HUES64 (cell line): ENCODE data around the gene IFI27.
A peak's percentile ranks its signal among the peaks of the same experiment; 100 is the strongest.

Source experiments
- H3K27ac ChIP-seq: 2 replicates; pipeline ENCODE4 v1.7.0; 2013; ENCODE audit warnings: low read depth, low read length, inconsistent platforms
- H3K27me3 ChIP-seq: 2 replicates; pipeline ENCODE4 v1.6.1; 2013; ENCODE audit warnings: mild to moderate bottlenecking, low read length; ENCODE audit not compliant: insufficient read depth
- H3K36me3 ChIP-seq: 2 replicates; pipeline ENCODE4 v1.6.1; 2013; ENCODE audit warnings: mild to moderate bottlenecking, low read length; ENCODE audit not compliant: insufficient read depth
- H3K4me1 ChIP-seq: 2 replicates; pipeline ENCODE4 v1.6.1; 2013; ENCODE audit warnings: mild to moderate bottlenecking, low read length, moderate library complexity; ENCODE audit not compliant: insufficient read depth
- H3K4me3 ChIP-seq: 2 replicates; pipeline ENCODE4 v1.5.1; 2013; ENCODE audit warnings: mild to moderate bottlenecking, low read length, moderate library complexity
- H3K9ac ChIP-seq: 2 replicates; pipeline ENCODE4 v1.6.1; 2013; ENCODE audit warnings: mild to moderate bottlenecking, low read depth, low read length
- H3K9me3 ChIP-seq: 2 replicates; pipeline ENCODE4 v1.6.1; 2013; ENCODE audit warnings: low read depth, low read length; ENCODE audit not compliant: insufficient read depth
- WGBS: fragments of 150-250, 120-280 bp; methylation state at CpG from one replicate; pipeline ENCODE4 v1.1.7; 2013; ENCODE audit warnings: missing lambda C conversion rate; 5-methylcytosine and 5-hydroxymethylcytosine counted together

The IFI27 gene

DNA sequence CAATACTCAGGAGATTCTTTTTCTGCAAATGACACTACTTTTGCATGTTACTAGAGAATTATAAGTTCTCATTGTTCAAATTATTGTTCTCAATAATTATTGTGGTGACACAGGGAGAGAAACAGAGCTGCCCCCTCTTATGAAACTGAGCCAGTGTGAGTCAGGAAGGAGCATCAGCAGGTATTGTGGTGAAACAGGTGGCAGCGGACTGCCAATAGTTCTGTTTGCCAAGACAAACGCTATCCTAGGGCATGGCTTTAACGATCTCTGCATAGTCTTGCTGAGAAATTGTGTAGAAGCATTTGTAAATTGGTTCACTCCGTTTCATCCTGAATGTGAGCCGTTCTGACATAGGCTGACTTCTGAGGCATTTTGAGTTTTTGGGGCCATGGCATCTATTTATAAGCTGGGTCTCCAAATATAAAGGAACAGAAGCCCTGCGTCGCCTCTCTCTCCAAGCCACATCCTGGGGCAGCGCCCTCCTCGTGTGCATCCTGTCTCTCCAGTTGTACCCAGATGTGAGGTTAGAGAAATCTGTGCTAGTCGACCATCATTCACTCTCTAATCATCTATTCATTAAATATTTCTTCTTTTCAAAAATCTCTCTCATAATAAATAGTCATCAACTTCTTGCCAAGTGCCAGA, 47.8 kb downstream of the IFI27 start:
- Histone ChIP-seq H3K4me1 (no peaks in the 10 kb centered on the region), H3K27me3 (0 out of 2 replicates have a peak, but pooled peaks cover 2% of the 10 kb centered on the region), H3K9me3 (peaks cover 2% of the 10 kb centered on the region; the same call in 1 of the 2 replicates), H3K9ac (no peak overlapping the region), H3K27ac (no peak overlapping the region), H3K36me3 (no peaks in the 10 kb centered on the region), H3K4me3 (no peak overlapping the region)
- 88% methylated on average over 10 of the region's 10 CpGs for WGBS

GRCh38 chr14:94161058-94161457, 50.5 kb downstream of the IFI27 start:
- H3K27ac ChIP-seq: no peak overlapping the region
- peaks cover 10% of the 10 kb centered on the region; the same call in 1 of the 2 replicates for H3K4me1 ChIP-seq
- H3K4me3 ChIP-seq: no peak overlapping the region
- H3K36me3 ChIP-seq: no peaks in the 10 kb centered on the region
- WGBS: 77% methylated on average over 2 of the region's 2 CpGs
- H3K9ac ChIP-seq: no peak overlapping the region
- H3K27me3 ChIP-seq: peaks cover 14% of the 10 kb centered on the region
- no peaks in the 10 kb centered on the region for H3K9me3 ChIP-seq

DNA sequence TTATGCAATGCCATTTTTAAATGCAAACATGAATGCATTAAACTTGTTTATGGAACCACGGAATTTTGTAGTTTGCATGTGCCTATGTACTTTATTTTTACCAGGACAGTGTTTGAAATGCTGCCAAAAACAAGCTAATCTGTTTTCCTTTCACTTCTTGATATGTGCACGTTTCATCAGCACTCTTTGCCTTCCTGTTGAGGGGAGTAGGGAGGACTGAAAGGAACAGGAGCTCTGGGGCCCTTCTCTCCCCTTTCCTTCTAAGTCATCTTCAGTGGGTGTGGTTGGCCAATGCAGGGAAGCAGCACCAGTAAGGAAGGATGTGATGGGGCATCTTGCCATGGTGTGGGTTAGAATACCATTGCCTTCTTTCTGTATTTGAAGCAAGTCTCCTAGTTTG, 51.4 kb downstream of the IFI27 start:
- H3K9me3 ChIP-seq: no peaks in the 10 kb centered on the region
- 64% methylated on average over 2 of the region's 2 CpGs for WGBS
- no peak overlapping the region for H3K4me3 ChIP-seq
- H3K27ac ChIP-seq: no peak overlapping the region
- H3K36me3 ChIP-seq: no peaks in the 10 kb centered on the region
- H3K4me1 ChIP-seq: peaks cover 10% of the 10 kb centered on the region; the same call in 1 of the 2 replicates
- H3K27me3 ChIP-seq: peaks cover 14% of the 10 kb centered on the region
- H3K9ac ChIP-seq: no peak overlapping the region

GRCh38 chr14:94162466-94162865, 51.9 kb downstream of the IFI27 start:
- Histone ChIP-seq H3K27me3 (peaks cover 14% of the 10 kb centered on the region), H3K9ac (no peak overlapping the region), H3K4me1 (peaks cover 10% of the 10 kb centered on the region; the same call in 1 of the 2 replicates), H3K4me3 (no peak overlapping the region), H3K9me3 (no peaks in the 10 kb centered on the region), H3K27ac (no peak overlapping the region), H3K36me3 (no peaks in the 10 kb centered on the region)
- 95% methylated on average over 5 of the region's 5 CpGs for WGBS

DNA sequence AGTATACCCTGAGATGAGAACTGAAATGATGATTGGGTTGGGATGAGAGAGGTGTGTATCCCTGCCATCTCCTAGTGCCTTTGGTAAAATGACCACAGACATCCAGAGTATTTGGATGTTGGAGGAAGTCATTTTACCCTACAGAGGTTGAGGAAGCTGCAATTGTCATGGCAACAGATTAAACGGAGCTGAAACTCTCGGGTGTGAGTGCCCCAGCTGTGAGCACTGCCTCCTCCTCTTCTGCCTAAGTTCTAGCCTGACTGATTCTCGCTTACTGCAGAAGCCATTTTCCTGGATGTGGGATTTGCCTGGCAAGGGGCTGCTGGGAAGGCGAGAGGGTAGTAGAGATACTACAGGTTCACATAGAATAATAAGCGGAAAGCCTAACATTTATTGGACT, 53.3 kb downstream of the IFI27 start:
- no peaks in the 10 kb centered on the region for H3K36me3 ChIP-seq
- peaks cover 10% of the 10 kb centered on the region; the same call in 1 of the 2 replicates for H3K4me1 ChIP-seq
- no peak overlapping the region for H3K27ac ChIP-seq
- 67% methylated on average over 5 of the region's 5 CpGs for WGBS
- H3K27me3 ChIP-seq: peaks cover 11% of the 10 kb centered on the region
- no peak overlapping the region for H3K9ac ChIP-seq
- H3K9me3 ChIP-seq: no peaks in the 10 kb centered on the region
- H3K4me3 ChIP-seq: no peak overlapping the region

DNA sequence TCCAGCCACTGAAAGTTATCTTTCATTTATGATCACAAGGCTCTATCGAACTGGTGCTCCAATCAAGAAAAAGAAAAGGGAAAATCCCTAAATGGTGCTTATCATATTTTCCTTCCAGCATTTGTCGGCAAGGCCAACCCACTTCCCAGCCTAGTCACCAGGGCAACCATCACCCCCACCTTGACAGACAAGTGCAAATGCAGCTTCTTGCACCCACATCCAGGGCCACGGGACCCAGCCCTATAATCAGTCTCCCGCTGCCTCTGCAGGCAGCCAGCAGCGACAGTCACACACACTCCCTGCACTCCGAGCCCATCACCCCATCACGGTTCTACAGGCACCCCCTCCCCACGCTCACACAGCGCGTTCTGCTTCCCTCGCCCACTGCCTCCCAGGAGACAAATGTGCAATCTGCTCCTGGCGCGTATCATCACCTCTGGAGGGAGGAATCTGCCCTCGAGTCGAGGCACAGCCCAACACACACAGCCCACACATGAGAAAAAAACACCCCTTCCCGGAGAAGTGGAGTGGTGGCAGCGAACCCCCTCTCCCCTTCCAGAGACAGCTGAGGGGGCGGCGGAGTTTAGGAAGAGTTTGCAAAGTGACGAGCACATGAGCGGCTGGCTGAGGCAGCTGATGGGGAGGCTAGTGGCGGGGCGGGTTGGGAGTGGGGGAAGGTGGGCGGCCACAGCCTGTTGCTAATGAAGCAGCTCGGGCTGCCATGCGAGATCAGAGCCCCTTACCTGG, 54.3 kb downstream of the IFI27 start:
- H3K9ac ChIP-seq: no peak overlapping the region
- H3K27me3 ChIP-seq: peaks cover 11% of the 10 kb centered on the region
- no peaks in the 10 kb centered on the region for H3K36me3 ChIP-seq
- no peak overlapping the region for H3K27ac ChIP-seq
- H3K4me1 ChIP-seq: peaks cover 10% of the 10 kb centered on the region; the same call in 1 of the 2 replicates
- H3K4me3 ChIP-seq: peak overlapping the region; percentile 25; the same call in 1 of the 2 replicates
- WGBS: 53% methylated on average over 23 of the region's 26 CpGs
- H3K9me3 ChIP-seq: no peaks in the 10 kb centered on the region

- H3K4me1 ChIP-seq: peaks cover 10% of the 10 kb centered on the region; the same call in 1 of the 2 replicates
Observed at GRCh38 chr14:94165744-94166143, 55.2 kb downstream of the IFI27 start.

More at GRCh38 chr14:94165744-94166143, 55.2 kb downstream of the IFI27 start:
- no peak overlapping the region for H3K9ac ChIP-seq
- 90% methylated on average over 3 of the region's 3 CpGs for WGBS
- no peak overlapping the region for H3K4me3 ChIP-seq
- no peaks in the 10 kb centered on the region for H3K9me3 ChIP-seq
- H3K27ac ChIP-seq: no peak overlapping the region
- peaks cover 11% of the 10 kb centered on the region for H3K27me3 ChIP-seq
- H3K36me3 ChIP-seq: no peaks in the 10 kb centered on the region
